ENCODE data around the gene METTL8.

- no peak for TF ChIP-seq CTCF (IDR thresholded peaks at IDR 0.05)
- no peak for TF ChIP-seq POLR2A (IDR thresholded peaks at IDR 0.05)
Observed at GRCh38 chr2:171365232-171365631, 68.6 kb downstream of the METTL8 start.

All from thyroid gland (tissue), 4 donors.